T-helper 1 cell (primary cell): ENCODE results near the gene CLMP.
"Not testable (repeated sequence)": the region's sequence is repeated elsewhere in the genome, so short reads cannot be mapped to it uniquely, and the experiment has no call there.

Experiments used
- DNase-seq, 5 donors: peaks; one replicate each; pipeline ENCODE4 v3.0.0-alpha.2; 2012 to 2020

The CLMP gene

DNA sequence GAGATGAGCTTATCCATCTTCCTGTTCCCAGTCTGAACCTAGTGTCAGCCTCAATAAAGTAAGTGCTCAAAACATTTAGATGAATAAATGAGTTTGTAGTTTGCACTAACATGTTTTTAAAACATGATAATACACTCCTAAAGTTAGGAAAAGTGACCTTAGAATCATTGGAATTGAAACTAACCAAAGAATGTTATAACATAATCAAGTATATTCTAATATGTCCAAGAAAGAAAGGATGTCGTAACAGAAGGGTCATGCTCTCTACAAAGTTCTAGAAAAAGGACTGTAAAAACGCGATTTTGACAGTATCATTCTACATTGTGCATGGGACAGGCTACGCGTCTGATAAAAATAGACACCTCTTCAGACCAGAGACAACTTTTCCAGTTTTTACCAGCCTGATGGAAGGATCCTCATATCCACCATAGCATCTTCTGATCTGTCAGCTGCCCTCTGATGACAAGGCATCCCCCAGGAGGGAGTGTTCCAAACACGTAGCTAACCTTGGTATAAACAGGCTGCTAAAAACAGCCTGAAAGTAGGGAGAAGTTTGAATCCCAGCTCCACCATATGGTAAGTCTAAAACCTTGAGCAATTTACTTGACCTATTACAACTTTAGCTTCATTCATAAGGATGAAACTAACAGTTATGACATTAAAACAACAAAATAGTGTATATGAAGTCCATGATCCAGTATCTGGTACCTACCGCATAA lies 30.2 kb downstream of the CLMP start:
- no peak for DNase-seq

DNA sequence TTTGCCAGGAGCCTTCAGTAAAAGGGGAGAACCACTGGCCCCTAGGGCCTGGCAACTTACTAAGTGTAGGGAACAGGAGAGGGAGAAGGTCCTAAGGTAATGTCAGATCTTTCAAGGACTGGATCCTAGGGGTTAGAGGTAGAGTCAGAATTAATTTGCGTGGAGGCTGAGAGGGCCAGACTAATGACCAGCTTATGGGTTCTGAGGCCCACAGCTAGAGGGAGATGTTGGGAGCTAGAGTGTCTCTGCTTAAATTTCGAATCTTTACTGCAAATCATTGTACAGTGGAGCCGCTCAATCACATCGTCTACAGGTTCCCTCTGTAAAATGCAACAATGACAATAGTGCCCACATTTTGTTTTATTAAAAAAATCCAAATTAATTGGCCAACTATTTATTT lies 31.4 kb downstream of the CLMP start:
- no peak for DNase-seq

DNA sequence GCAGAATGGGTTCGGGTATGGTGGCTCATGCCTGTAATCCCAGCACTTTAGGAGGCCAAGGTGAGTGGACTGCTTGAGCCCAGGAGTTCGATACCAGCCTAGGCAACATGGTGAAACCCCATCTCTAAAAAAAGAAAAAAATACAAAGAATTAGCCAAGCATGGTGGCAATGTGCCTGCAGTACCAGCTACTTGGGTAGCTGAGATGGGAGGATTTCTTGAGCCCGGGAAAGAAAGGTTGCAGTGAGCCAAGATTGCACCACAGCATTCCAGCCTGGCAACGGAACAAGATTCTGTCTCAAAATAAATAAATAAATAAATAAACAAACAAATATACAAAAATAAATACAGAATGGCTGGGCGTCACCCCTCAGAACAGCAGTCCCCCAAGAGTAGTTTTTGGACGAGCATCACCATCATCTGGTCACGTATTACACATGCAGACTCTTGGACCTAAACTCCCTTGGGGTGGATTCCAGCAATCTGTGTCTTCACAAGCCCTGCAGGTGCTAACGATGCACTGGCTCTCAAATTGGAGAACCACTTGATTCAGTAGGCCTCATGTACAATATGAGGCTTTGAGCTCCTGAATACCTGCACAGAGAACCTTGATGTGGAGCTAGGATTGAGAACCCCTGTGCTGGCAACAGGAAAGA lies 33.5 kb downstream of the CLMP start:
- DNase-seq = no peak

DNA sequence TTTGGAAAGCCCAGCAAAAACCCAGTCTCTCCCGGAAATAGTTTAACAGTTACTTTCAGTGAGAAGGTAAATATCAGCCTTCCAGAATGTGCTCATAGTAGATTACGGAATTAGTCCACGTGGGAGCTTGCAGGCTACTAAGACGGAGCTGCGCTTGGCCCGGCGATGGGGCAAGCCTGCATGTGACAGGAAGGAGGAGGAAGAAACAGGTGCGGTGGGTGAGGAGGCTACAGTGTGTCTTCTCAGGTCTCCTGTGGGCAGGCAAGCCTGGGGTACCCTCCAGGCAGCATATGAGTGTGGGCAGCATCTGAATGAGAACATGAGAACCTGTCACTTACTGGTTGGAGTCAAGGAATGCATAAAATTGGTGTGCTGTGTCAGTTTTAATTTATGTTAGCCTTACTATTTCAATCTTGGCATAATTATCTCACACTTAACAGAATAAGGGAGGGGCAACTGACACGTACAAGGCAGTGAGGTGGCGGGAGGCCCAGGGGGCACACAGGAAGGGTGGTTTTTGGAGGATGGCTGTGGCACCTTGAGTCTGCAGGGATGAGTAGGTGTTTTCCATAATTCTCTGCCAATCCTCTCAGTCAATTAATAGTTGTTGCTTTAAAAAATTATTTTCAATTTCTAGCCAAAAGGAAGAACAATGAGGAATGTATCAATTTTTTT lies 35.7 kb downstream of the CLMP start:
- DNase-seq = no peak

DNA sequence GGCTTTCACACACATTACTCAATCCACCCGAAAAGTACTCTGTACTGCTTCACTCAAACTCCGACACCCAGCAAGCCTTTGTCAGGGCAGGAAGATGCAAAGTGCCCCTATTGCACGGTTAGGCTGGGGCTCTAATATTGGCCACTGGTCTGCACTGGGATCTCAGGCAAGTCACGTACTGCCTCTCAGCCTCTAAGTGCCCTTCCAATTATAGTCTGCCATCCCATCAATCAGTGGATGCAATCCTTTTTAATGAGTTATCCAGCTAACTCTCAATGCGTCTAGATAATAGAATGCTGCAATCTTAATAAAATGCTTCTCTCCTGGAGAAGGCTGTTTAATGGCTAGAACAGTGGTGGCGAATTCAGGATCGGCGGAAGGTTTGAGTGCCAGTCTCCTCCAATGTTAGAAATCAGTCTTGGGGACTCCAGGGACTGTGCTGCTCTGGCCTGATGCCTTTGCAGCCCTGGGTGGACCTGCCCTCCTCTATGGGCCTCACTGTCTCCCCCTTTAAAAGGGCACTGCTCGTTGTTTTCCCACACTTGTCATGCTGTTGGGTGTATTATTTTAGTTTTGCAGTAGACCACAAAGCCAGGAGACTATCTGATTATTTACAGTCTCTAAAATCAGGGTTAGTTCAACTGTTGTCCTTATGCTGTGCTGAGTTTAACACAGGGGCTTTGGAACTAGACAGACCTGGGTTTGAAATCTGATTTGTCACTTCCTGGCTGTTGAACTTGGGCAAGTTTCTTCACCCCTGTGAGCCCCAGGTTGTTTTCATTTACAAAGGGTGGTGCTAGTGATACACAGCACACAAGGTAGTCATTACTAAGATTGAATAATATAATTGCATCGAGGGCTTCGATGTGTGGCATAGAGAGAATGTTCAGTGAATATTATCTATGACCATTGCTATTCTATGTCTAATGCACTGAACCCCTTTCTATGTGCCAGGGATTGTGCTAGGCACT lies 36.7 kb downstream of the CLMP start:
- DNase-seq = no peak

DNA sequence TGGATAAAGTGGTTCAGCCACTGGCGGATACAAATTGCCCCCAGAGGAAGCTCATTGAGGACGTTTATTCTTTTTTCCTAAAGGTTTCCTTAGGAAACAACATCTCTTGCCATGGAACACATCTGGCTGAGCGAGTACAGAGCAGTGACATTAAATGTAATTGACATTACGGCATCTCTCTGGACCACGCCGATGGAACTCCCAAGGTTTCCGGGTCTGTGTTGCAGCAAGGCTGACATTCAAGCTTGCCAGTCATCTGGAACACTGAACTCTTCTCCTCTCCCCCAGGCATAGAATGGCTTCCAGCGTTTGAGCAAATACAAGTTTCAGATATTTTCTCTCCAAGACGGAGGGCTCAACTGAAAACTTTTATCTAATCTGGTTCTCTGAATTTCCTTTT lies 42.1 kb downstream of the CLMP start:
- DNase-seq = no peak

DNA sequence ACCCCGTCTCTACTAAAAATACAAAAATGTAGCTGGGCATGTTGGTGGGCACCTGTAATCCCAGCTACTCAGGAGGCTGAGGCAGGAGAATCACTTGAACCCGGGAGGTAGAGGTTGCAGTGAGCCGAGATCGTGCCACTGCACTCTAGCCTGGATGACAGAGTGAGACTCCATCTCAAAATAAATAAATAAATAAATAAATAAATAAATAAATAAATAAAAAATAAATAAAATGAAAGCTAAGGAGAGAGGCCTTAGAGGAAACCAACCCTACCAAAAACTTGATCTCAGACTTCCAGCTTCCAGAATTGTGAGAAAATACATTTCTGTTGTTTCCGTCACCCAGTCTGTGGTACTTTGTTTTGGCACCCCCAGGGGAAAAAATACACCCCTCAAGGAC lies 42.7 kb downstream of the CLMP start:
- DNase-seq = not testable (repeated sequence)

DNA sequence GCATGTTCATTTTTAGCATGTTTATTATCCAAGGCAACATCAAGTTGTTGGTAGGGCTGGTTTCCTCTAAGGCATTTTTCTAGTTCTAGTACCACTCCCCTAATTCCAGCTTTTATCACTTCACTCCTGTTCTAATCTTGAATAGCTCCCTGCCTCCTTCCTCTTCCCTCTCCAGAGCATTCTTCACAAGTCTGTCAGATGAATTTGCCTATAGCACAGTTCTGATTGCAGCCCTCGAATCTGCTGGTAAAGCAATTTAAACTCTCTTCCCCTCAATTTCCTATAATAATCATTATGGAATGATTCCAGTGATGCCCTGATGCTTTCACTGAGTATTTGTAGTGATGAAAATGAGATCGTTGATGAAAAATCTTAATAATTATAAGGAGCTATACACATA lies 43.3 kb downstream of the CLMP start:
- no peak for DNase-seq

DNA sequence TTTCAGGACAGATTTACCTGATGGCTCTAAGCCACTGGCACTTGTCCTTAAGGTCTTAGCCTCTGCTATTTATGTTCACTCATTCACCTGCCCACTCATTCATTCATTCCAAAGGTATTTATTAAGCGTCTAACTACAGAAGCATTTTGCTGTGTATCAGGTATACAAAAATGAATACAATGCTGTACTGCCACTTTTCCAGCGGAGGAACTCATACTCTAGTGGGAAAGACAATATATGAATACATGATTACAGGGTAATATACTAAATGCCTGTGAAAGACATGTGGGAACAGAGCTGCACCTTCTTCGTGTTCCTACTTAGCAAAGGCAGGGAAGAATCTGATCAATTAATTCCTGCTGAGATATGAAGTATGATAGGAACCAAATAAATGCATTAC lies 43.7 kb downstream of the CLMP start:
- DNase-seq = no peak

DNA sequence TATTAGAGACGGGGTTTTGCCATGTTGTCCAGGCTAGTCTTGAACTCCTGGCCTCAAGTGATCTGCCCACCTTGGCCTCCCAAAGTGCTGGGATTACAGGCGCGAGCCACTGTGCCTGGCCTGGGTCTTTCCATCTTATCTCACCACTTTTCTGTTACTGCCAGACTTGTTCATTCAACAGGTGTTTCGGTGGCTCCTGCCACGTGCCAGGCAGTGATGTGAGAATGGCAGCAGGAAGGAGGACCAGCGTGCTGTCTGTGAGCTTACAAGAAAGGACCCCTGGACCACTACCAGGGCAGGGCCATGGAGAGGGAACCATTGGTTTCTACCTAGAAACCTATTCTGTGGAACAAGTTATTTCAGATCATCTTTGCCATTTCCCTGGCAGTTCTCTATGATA lies 44.2 kb downstream of the CLMP start:
- no peak for DNase-seq

DNA sequence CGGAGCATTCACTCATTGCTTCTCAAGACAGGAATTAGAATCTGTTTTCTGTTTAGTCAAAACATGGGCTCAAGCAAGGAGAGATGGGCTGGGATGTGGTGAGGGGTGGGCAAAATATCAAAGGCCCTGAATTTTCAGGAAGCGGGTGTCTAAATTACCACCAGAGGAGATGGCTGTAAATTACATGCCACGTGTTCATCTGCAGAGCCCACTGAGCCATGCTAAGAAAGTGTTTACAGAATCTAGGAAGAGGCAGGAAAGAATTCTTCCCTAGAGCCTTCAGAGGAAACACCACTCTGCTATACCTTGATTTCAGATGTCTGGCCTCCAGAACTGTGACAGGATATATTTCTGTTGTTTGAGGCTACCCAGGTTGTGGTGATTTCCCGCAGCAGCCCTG lies 46.1 kb downstream of the CLMP start:
- DNase-seq = no peak

DNA sequence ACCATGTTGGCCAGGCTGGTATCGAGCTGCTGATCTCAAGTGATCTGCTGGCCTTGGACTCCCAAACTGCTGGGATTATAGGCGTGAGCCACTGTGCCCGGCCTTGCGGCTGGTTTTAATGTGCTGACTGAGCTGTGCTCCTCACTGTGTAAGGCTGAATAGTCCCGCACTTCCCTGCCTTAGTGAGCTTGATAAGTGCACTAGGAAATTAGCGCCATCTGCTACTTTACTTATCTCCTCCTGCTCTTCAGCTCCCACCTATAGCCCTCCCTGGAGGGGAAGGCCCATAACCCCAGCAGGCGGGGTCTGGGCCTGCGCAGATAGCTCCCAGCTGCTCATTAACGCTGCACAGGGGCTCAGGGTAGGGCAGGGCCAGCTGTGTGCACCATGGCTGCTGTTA lies 49.4 kb downstream of the CLMP start:
- no peak for DNase-seq

DNA sequence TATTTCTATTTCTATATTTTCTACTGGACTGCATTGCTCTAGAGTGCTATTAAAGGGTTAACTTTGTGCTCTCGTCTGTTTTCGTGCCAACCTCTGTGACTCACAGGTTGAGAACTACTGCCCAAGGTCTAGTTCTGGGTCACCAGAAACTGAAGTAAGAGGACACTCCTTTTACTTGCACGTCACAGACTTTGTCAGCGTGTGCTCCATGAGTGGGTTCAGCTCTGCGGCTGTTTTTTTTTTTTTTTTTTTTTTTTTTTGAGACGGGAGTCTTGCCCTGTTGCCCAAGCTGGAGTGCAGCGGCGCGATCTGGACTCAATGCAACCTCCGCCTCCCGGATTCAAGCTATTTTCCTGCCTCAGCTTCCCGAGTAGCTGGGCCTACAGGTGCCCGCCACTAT lies 49.8 kb downstream of the CLMP start:
- DNase-seq = no peak

DNA sequence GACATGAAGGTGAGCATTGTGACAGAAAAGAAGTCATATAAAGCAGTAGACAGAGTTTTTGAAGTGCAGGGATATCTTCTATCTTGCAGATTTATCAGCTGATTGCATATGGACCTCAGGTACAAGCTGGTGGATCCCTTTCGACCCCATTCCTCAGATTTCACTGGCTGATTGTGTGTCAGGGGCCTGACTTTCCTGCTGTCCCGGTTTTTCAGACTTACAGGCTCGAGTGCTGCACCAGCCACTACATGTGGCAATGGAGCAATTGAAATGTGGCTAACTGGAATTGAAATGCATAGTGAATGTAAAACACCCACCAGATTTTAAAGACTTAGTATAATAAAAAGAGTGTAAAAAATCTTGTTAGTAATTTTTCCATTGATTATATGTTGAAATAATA lies 50.3 kb downstream of the CLMP start:
- DNase-seq = no peak

DNA sequence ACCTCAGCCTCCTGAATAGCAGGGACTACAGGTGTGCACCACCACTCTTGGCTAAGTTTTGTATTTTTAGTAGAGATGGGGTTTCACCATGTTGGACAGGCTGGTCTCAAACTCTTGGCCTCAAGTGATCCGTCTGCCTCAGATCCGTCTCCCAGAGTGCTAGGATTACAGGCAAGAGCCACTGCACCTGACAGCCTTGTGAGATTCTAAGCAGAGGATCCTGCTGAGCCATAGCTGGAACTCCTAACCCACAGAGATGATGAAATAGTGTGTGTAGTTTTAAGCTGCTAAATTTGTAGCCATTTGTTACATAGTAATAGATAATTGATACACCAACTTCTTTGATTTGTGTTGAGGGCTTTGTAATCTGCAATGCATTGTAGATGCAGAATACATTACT lies 51.1 kb downstream of the CLMP start:
- no peak for DNase-seq

DNA sequence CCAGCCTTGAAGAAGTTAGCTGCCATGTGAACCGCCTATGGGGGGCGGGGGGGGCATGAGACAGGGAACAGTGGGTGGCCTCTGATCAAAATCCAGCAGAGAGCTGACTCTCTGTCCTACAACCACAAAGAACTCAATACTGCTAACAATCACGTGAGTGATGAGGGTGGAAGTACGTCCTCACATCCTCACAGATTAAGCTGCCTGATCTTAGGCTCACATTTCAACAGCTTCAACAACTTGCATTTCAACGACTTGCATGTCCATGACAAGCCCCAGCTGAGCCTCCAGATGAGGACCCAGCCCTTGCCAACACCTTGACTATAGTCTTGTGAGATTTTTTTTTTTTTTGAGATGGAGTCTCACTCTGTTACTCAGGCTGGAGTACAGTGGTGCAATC lies 51.6 kb downstream of the CLMP start:
- DNase-seq = no peak

DNA sequence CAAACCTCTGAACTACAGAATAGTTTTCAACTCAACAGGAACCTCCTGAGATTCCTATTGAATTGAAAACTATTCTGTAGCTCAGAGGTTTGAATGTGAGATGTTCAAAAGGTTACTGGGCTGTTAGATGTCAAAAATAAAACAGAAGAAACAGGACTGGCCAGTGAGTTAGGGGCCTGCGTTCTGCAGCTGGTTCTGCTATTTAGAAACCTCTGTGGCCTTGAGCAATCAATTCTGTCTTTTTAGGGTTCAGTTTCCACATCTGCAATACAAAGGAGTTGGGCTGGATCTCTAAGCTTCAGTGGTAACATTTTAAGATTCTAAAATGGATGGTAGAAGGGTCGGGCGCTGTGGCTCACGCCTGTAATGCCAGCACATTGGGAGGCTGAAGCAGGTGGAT lies 55.8 kb downstream of the CLMP start:
- DNase-seq = no peak

DNA sequence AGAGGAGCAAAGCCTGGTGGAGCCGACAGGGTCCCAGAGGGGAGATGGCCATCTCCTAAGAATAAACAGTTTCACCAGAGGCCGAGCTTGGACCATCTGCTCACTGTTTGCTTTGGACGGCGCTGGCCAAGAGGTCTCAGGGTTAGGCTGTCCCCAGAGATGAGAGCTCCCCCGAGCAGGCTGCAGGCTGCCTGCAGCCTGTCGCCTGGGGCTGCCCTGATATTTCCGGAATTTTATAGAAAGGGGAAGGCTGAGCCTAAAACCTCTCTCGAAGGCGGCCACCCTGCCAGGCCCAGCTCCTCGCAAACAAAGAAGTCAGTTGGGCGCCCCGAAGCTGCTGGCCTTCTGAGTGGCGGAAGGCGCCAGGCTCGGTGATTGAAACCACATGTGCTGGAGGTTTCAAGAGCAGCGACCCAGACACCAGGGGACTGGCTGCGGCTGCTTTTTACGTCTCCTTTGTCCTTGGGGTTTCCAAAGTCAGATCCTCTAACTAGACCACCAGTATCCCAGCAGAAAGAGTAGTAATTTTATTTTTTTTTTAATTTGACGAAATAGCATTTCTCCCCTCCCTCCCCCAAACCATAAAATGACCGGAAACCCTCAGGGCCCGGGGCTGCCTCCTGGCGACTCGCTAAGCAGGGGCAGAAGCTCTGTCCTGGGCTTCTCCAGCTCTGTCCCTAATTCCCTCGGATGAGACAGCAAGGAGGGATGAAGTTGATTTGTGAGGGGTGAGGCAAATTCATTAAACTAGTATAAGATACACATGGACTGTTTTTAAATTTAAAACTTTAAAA lies 57.4 kb downstream of the CLMP start:
- DNase-seq = no peak

DNA sequence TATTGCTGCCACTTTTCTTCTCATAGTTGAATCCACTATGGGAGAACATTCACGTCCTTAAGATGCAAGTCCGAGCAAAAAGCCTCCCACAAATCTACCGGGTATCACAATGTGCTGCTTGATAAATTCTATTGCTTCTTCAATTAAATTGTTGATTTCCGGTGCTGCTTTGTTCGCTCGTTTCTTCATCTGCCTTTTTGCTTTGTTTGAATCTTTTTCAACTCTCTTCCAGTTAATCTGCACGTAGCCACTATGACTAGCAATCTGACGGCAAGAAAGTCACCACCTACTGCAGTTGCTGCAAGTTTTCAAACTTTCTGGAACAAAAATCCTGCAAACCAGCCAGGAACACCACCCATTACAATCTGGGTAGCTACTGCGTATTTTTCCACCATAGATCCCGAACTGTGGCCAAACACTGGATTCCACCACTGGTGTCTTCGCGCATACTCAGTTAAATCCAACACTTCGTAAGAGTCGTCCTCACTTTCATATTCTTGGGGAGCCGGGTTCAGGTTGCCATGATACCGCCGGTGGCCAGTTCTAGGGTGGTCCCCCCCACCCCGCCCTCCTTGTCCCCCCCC lies 59.1 kb downstream of the CLMP start:
- no peak for DNase-seq

DNA sequence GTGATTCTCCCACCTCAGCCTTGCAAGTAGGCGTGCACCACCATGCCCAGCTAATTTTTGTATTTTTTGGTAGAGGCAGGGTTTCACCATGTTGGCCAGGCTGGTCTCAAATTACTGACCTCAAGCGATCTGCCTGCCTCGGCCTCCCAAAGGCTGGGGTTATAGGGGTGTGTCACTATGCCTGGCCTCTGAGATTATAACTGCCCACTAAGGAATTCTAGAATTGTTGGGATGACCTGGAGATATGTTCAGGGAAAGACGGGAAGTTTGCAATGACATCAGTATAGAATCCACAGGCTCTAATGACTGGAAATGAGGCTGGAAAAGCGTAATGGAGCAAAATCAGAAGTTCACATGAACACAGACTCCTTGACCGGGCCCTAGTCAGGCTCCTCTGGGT lies 62.2 kb downstream of the CLMP start:
- no peak for DNase-seq

DNA sequence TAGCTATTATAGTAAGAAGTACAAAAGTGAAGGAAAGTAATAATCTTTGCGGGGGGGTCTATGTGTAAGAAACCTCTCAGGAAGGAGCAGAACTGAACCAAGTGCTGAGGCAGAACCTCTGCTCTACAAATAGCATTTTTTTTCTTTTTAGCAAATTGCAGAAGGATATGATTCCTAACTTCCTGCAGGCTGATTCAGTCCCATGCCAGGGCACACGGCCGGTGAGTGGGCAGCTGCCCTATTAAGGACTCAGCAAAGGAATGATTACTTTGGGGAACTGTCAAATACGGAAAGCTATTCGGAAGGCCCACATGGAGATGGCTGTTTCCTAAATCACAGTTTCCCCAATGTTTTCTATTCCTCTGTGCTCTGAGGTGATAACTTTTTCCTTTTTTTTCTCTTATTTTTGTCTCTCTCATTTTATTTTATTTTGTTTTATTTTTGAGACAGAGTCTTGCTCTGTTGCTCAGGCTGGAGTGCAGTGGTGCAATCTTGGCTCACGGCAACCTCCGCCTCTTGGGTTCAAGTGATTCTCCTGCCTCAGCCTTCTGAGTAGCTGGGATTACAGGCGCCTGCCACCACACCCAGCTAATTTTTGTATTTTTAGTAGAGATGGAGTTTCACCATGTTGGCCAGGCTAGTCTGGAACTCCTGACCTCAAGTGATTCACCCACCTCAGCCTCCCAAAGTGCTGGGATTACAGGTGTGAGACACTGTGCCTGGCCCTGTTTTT lies 62.8 kb downstream of the CLMP start:
- not testable (repeated sequence) for DNase-seq
